ENCODE results near the gene TATDN2. TPM values are rescaled to one million over a fixed set of nuclear protein-coding genes. Genes with fewer than 3 reads are reported as not detected.
A peak's percentile ranks its signal among the peaks of the same experiment; 100 is the strongest.
"Not testable (repeated sequence)": the region's sequence is repeated elsewhere in the genome, so short reads cannot be mapped to it uniquely, and the experiment has no call there.

Gene TATDN2
- total and polyA plus RNA-seq, 10 donors, result 15.4 to 56.1 (median 36.0) TPM

- H3K27ac ChIP-seq, result peak within 1 kb of the TSS in 7 of 8 donors; percentile 51 to 83 (median 78)
- H3K4me1 ChIP-seq, result peaks cover 4 to 39% (median 22%) of the 10 kb centered on the region in 6 donors
- peaks cover 0 to 71% (median 36%) of the 10 kb centered on the region in 6 donors for H3K36me3 ChIP-seq
- H3K9me3 ChIP-seq, result no peaks in the 10 kb centered on the region
- peak; percentile 84 for DNase-seq
- TF ChIP-seq, protein P1, sequence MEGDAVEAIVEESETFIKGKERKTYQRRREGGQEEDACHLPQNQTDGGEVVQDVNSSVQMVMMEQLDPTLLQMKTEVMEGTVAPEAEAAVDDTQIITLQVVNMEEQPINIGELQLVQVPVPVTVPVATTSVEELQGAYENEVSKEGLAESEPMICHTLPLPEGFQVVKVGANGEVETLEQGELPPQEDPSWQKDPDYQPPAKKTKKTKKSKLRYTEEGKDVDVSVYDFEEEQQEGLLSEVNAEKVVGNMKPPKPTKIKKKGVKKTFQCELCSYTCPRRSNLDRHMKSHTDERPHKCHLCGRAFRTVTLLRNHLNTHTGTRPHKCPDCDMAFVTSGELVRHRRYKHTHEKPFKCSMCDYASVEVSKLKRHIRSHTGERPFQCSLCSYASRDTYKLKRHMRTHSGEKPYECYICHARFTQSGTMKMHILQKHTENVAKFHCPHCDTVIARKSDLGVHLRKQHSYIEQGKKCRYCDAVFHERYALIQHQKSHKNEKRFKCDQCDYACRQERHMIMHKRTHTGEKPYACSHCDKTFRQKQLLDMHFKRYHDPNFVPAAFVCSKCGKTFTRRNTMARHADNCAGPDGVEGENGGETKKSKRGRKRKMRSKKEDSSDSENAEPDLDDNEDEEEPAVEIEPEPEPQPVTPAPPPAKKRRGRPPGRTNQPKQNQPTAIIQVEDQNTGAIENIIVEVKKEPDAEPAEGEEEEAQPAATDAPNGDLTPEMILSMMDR (IDR thresholded peaks at IDR 0.05 in 8 of 11, conservative IDR thresholded peaks at IDR 0.05 in 3 of 11), result no peak
- no peak for TF ChIP-seq POLR2A (IDR thresholded peaks at IDR 0.05)
- TF ChIP-seq POLR2AphosphoS5 (IDR thresholded peaks at IDR 0.05), result peak in 2 of 3 donors; percentile 36 to 68
- 15 to 25% (median 21%) methylated on average over 12 of the region's 12 CpGs for WGBS, 5 donors
- intact Hi-C loops (cut with DNase I; ENCODE audit: low total_unique reads), result no loop called here
- no peaks in the 10 kb centered on the region for H3K27me3 ChIP-seq (replicated peaks in 1 of 7)
- peak within 1 kb of the TSS in 6 of 8 donors; percentile 1 to 49 (median 3) for H3K4me3 ChIP-seq
These were observed 44.5 kb downstream of the TATDN2 start, which contains the start of gene GHRL for GRCh38 chr3:10292505-10293419. TSS of gene GHRL (minus strand) at chr3:10292947. CDS start at chr3:10290180, 2,767 bp downstream.

- Histone ChIP-seq H3K4me3 (no peak overlapping the region), H3K4me1 (peaks cover 4 to 39% (median 22%) of the 10 kb centered on the region in 6 donors), H3K9me3 (no peaks in the 10 kb centered on the region), H3K27me3 (replicated peaks in 1 of 7) (no peaks in the 10 kb centered on the region), H3K36me3 (peaks cover 0 to 65% (median 27%) of the 10 kb centered on the region in 6 donors), H3K27ac (peak overlapping the region in 7 of 8 donors; percentile 5 to 83 (median 78))
- WGBS, 5 donors, result 69 to 76% (median 70%) methylated on average over 12 of the region's 12 CpGs
- TF ChIP-seq, protein P1 (IDR thresholded peaks at IDR 0.05 in 8 of 11, conservative IDR thresholded peaks at IDR 0.05 in 3 of 11), result no peak
- TF ChIP-seq POLR2A (IDR thresholded peaks at IDR 0.05) (no peak), POLR2AphosphoS5 (IDR thresholded peaks at IDR 0.05) (no peak)
- intact Hi-C loops (cut with DNase I; ENCODE audit: low total_unique reads), result no loop called here
- DNase-seq, result no peak
These were observed 45.8 kb downstream of the TATDN2 start for GRCh38 chr3:10294030-10294586.

- H3K4me1 ChIP-seq, result peaks cover 4 to 27% (median 19%) of the 10 kb centered on the region in 6 donors
- 71% methylated on average over 1 of the region's 1 CpG; no CpG with 5 or more reads in 4 of the 5 donors for WGBS, 5 donors
- H3K27me3 ChIP-seq (replicated peaks in 1 of 7); H3K9me3 ChIP-seq; intact Hi-C loops (cut with DNase I; ENCODE audit: low total_unique reads); H3K27ac ChIP-seq; H3K4me3 ChIP-seq; DNase-seq: not testable (repeated sequence)
- H3K36me3 ChIP-seq, result peaks cover 3 to 76% (median 51%) of the 10 kb centered on the region in 6 donors
These were observed 49.8 kb downstream of the TATDN2 start for GRCh38 chr3:10298064-10298463.

DNA sequence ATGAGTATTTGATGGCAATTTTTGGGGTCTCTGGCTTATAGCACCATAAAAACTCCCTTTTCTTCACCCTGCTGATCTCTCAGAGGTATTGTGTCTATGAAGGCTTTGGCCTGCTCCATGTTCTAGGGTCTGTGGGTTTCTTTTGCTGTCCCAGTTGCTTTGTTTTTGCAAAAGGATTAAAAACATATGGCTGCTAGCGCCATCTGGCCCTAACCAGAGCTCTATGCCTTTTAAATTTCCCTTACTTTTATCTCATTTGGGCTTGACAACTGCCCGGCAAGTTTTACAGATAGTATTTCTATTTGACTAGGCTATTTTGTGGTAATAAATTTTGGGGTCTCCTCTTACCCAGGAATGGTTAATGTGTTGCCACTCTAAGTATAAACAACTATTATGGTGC is 50.9 kb downstream of the TATDN2 start:
- no peaks in the 10 kb centered on the region for H3K27me3 ChIP-seq (replicated peaks in 1 of 7)
- peaks cover 5 to 87% (median 62%) of the 10 kb centered on the region in 6 donors for H3K36me3 ChIP-seq
- no peak for DNase-seq
- no peaks in the 10 kb centered on the region for H3K9me3 ChIP-seq
- TF ChIP-seq POLR2A (IDR thresholded peaks at IDR 0.05) (no peak), POLR2AphosphoS5 (IDR thresholded peaks at IDR 0.05) (no peak)
- TF ChIP-seq, protein P1 (IDR thresholded peaks at IDR 0.05 in 8 of 11, conservative IDR thresholded peaks at IDR 0.05 in 3 of 11), result no peak
- intact Hi-C loops (cut with DNase I; ENCODE audit: low total_unique reads), result no loop called here
- WGBS, 5 donors, result 90 to 95% (median 92%) methylated on average over 2 of the region's 2 CpGs
- peak overlapping the region in 3 of 8 donors; percentile 12 to 60 (median 45) for H3K27ac ChIP-seq
- peaks cover 0 to 16% (median 8%) of the 10 kb centered on the region in 6 donors for H3K4me1 ChIP-seq
- no peak overlapping the region for H3K4me3 ChIP-seq

All from spleen (tissue), 11 donors.